ENCODE measurements around the gene TRAIP.

Gene TRAIP

GRCh38 chr3:49903451-49904424 lies 47.4 kb upstream of the TRAIP start, which contains the start of gene MST1R:
Gene MST1R (minus strand): TSS chr3:49903873. CDS start chr3:49903609, 264 bp downstream.
- ChIA-PET POLR2A (no interaction called here), CTCF (interaction anchor here (0.7 kb wide), 4 partner anchors 45 to 101 kb away, joined by 3 read pairs; no protein-coding TSS in a partner anchor)
- Histone ChIP-seq H3K9me3 (ENCODE audit: control insufficient read depth, insufficient read depth, low read depth, low read length) (no peaks in the 10 kb centered on the region), H3K4me1 (ENCODE audit: control insufficient read depth, insufficient read depth, low read length) (no peaks in the 10 kb centered on the region), H3K4me3 (ENCODE audit: low read depth, low read length) (no peak within 1 kb of the TSS; the same call in 1 of the 2 replicates), H3K27ac (ENCODE audit: extremely low read depth, low read depth, low read length) (peak within 1 kb of the TSS; percentile 58), H3K36me3 (ENCODE audit: control insufficient read depth in 2 of 2, insufficient read depth in 1 of 2, low read length in 2 of 2) (no peaks in the 10 kb centered on the region)
- TF ChIP-seq SP2 (tag by site-specific recombination; IDR thresholded peaks at IDR 0.05) (peak; percentile 52), ZNF24 (tag by site-specific recombination; IDR thresholded peaks at IDR 0.05) (no peak), ZBTB8A (tag by site-specific recombination; IDR thresholded peaks at IDR 0.05) (peak; percentile 40; the same call in 1 of the 2 replicates), ZBTB44 (tag by site-specific recombination; IDR thresholded peaks at IDR 0.05) (no peak), SP3 (tag by site-specific recombination; IDR thresholded peaks at IDR 0.05) (peak; percentile 56; the same call in 1 of the 2 replicates), ZNF391 (tag by site-specific recombination; IDR thresholded peaks at IDR 0.05; ENCODE audit: borderline replicate concordance, low read depth) (no peak), TRIM28 (IDR thresholded peaks at IDR 0.05; ENCODE audit: borderline replicate concordance, low read length) (no peak), INSM2 (tag by site-specific recombination; IDR thresholded peaks at IDR 0.05) (no peak), ZFP69B (tag by site-specific recombination; IDR thresholded peaks at IDR 0.05) (0 out of 2 replicates have a peak, but pooled peaks have one; percentile 34), ZBTB17 (tag by site-specific recombination; IDR thresholded peaks at IDR 0.05) (0 out of 2 replicates have a peak, but pooled peaks have one; percentile 27), ZFHX2 (tag by site-specific recombination; conservative IDR thresholded peaks at IDR 0.05) (no peak), KLF17 (tag by site-specific recombination; IDR thresholded peaks at IDR 0.05) (no peak), ZNF10 (tag by site-specific recombination; IDR thresholded peaks at IDR 0.05) (peak; percentile 79; the same call in 1 of the 2 replicates), ZNF18 (tag by site-specific recombination; IDR thresholded peaks at IDR 0.05) (no peak), ZNF660 (tag by site-specific recombination; IDR thresholded peaks at IDR 0.05) (no peak), ZNF600 (tag by site-specific recombination; IDR thresholded peaks at IDR 0.05) (no peak), ZBTB49 (tag by site-specific recombination; IDR thresholded peaks at IDR 0.05; ENCODE audit: low read depth) (no peak)
